Measurements from ENCODE around the gene TSPAN15.

The TSPAN15 gene

GRCh38 chr10:69489506-69490090 is 38.3 kb downstream of the TSPAN15 start:
- DNase-seq = no peak

- no peak for DNase-seq
These were observed 39.6 kb downstream of the TSPAN15 start for GRCh38 chr10:69490876-69491275.

- DNase-seq = no peak
These were observed 40.3 kb downstream of the TSPAN15 start for GRCh38 chr10:69491611-69492010.

- DNase-seq = no peak
These were observed 41.0 kb downstream of the TSPAN15 start for GRCh38 chr10:69492091-69492745.

- no peak for DNase-seq
These were observed 41.6 kb downstream of the TSPAN15 start for GRCh38 chr10:69492746-69493462.

GRCh38 chr10:69494626-69495558 is 43.6 kb downstream of the TSPAN15 start:
- DNase-seq = no peak

- no peak for DNase-seq
These were observed 44.4 kb downstream of the TSPAN15 start for GRCh38 chr10:69495666-69496065.

GRCh38 chr10:69496352-69497230 is 45.3 kb downstream of the TSPAN15 start:
- no peak for DNase-seq

GRCh38 chr10:69497231-69497561 is 45.9 kb downstream of the TSPAN15 start:
- no peak for DNase-seq

- DNase-seq = no peak
These were observed 46.5 kb downstream of the TSPAN15 start for GRCh38 chr10:69497611-69498390.

GRCh38 chr10:69498711-69499471 is 47.6 kb downstream of the TSPAN15 start:
- no peak for DNase-seq

GRCh38 chr10:69499726-69500689 is 48.7 kb downstream of the TSPAN15 start:
- no peak for DNase-seq

- no peak for DNase-seq
These were observed 49.7 kb downstream of the TSPAN15 start for GRCh38 chr10:69500864-69501468.

- DNase-seq = no peak
These were observed 50.4 kb downstream of the TSPAN15 start for GRCh38 chr10:69501657-69502056.

GRCh38 chr10:69502589-69502988 is 51.3 kb downstream of the TSPAN15 start:
- no peak for DNase-seq

GRCh38 chr10:69503001-69503895 is 52.0 kb downstream of the TSPAN15 start:
- no peak for DNase-seq

GRCh38 chr10:69503896-69504265 is 52.6 kb downstream of the TSPAN15 start:
- DNase-seq = no peak

All from fibroblast of upper back skin (primary cell).